Amniotic epithelial cell (primary cell): ENCODE measurements around the gene FAM171A1.

Experiments
- DNase-seq: peaks from one replicate; pipeline ENCODE4 v3.0.0-alpha.2; 2010; ENCODE audit warnings: low read depth

Gene FAM171A1

DNA sequence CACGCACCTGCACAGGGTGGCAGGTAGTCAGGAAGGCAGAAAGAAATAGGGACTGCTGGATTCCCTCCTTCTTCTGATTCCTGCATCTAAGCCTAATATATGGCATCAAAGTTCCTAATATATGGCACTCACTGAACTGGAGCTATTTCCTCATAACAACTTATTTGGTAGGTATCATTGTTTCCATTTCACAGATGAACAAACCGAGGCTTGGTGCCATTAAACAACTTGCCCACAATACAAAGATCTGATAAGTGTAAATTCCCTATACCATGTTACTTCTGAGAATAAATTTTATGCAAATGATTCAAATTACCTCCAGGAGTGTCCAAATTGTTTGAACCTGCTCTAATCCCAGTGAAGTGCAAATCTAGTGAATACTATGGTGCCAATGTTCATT is 2.1 kb upstream of the FAM171A1 start:
- no peak for DNase-seq

- DNase-seq, result no peak
Observed at GRCh38 chr10:15370212-15370855, 755 bp downstream of the FAM171A1 start.

GRCh38 chr10:15369256-15370211 is 1.6 kb downstream of the FAM171A1 start:
- no peak for DNase-seq

DNA sequence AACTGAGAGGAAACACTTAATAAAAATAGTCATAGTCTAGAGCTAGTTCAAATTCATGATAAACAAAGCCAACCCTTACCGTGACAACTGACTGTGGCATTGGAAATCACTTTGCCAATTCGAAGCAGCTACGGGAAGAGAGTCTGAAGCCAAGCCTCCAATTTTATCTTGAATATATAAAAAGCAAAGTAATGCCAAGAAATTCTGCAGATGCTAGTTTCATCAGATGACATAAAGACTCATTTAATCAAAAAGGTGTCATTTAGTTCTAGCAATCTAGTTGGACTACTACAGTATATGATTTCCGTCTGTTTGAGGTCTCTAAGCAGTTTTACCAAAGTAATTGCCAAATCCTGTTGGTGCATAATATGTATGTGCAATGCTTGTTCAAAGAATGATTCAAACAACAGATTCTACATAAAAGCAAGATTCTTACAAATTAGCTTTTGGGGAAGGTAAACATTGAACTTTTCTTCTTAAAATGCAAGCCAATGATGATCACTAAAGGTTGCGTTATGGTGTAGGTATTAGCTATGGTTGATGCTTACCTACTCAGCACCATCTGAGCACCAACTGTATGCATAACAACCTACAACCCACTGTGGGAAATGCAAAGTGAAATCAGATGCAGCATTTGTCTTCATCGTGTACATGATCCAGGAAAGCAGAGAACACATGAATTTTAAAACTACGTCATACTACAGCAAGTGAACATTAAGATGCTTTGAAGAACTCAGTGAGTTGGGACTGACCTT is 2.8 kb downstream of the FAM171A1 start:
- no peak for DNase-seq

DNA sequence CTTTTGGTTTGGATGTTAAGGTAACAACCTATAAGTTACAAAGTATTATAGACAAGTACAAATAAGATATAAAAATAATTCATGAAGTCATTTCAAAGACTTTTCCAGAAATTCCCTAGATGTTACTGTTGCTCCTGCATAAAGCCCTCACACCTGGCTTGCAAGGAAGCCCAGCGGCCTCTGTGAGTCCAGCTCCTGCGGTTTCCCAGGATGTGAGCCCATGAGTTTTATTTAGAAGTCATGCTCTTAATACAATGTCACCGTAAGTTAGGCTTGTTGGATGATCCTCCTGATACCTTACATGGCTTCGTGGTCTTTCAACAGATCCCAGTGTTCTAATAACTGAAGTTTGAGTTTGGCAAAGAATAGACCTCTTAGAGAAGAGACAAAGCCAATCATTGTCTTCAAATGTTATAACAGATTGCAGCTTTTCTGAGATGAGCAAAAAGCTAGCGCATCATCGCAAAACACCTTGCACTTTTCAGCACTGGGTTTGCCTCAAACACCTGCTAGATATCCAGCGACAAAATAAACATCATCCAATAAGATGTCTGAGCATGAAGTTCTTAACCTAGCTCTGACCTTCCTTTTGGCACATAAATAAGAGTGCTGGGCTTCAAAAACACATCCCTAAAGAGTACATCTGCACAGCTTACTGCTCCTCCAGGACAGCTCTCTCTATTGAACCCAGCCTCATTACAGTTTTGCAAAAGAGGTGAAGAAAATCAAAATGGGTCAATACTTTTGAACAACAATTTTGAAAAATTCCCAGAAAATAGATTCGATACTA is 3.6 kb downstream of the FAM171A1 start:
- DNase-seq, result no peak

GRCh38 chr10:15365692-15366091 is 5.4 kb downstream of the FAM171A1 start:
- no peak for DNase-seq

DNA sequence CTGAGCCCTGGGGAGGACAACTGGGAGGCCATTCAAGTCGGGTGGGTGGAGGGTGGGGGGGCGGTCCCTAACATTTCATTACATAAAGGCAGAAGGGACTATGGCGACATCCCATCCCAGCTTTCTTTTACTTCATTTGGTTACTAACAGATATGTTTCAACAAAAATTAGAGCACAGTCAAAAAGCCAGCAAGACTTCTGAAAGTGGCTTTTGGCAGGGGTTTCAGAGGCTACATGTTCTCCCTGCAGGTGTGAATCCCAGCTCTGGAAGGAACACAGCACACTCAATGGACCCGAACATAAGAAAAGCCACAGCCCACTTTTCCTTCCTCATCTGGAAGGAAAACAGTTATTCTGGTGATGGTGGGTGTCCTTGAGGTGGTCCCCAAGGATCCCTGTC is 7.1 kb downstream of the FAM171A1 start:
- DNase-seq, result no peak

DNA sequence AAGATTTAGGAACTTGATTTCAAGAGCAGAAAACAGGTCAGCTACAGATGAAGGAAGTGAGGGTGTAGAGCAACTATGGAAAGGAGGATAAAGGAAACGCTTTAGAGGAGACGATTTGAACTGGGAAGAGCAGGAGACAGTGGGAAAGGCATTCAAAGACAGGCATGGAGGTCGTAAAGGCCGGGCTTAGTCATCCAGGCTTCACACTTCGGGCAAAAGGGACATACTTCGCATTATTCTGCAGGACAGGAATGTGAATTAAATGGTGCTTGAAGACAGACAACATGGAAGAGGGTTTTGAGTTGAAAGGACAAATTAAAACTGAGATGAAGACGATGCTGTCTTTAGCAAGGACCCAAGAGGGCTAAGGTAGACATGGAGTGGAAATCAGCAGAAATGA is 8.1 kb downstream of the FAM171A1 start:
- DNase-seq, result peak; percentile 4

- DNase-seq, result no peak
Observed at GRCh38 chr10:15361131-15361530, 10.0 kb downstream of the FAM171A1 start.

DNA sequence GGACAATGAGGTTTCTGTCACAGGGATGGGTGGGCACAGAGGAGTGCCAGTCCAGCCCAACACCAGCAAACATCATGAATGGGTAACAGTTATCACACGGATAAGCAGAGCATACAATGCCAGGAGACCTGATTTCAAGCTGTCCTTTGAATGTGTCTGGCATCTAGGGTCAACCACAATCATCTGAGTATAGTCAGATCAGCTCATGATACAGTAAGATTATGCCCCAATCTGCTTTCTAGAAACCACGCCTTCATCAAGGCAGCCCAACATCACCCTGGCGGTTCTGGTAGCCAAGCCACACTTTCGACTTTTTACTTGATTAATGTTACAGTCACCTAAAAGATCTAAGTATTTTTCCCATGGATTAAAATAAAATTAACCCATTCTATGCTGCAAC is 10.5 kb downstream of the FAM171A1 start:
- no peak for DNase-seq

- DNase-seq, result no peak
Observed at GRCh38 chr10:15353471-15354017, 17.5 kb downstream of the FAM171A1 start.

- DNase-seq, result no peak
Observed at GRCh38 chr10:15352836-15353235, 18.3 kb downstream of the FAM171A1 start.

DNA sequence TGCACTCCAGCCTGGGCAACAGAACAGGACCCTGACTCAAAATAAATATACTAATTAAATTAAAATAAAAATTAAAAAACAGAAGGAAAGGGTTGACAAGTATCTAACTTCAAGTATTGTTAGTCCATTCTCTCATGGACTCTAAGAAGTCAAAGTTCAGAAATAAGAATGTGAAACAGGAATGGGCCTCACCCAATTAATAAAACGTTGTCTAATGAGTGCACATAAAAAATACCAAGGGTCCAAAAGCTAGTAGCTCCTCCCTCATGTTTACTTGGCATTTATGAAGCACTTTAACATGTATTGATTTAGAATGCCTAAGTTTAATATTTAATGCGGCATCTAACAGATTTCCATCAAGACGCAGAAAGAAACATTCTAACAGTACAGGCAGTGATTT is 18.9 kb downstream of the FAM171A1 start:
- no peak for DNase-seq

DNA sequence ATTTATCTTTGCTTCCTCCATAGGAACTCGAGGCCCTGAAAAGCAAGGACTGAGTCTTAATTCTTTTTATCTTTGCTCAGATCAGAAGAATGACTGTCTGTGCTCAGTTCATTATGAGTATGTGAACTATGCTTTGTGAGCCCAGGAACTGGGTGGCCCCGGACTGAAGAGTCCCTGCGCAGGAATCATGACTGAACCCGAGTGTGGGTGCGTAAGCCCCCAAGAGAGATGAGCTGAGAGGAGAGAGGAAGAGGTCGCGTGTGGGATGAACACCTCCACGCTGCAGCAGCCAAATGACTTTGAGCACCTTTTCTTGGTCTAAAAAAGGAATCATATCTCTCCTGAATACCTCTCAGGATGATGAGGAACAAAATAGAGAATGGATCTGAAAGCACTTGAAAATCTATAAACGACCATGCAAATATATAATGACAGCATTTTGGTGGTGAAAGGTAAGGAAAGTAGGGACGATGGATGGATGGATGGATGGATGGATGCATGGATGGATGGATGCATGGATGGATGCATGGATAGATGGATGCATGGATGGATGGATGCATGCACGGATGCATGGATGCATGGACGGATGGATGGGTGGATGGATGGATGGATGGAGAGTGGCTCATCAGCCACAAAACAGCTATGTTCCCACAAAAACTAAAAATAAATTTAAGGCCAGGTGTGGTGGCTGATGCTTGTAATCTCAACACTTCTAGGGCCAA is 19.8 kb downstream of the FAM171A1 start:
- DNase-seq, result no peak

DNA sequence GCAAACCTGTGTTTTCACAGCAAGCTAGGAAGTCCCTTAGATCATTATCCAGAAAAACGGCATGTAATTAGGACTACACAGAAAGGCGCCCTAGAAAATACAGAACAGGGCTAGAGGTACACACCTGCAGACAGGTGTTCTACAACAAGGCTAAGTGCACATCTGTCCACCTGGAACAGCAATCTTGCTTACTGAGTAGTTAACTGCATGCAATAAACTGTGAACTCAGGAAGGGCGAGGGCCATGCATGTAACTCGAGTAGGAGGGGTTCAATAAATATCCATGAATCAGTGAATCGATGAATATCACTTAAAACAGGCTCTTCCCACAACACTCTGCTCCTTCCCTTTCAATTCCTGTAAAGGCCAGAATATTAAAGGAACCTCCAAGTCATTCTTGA is 22.0 kb downstream of the FAM171A1 start:
- DNase-seq, result no peak

GRCh38 chr10:15348579-15348978 is 22.5 kb downstream of the FAM171A1 start:
- DNase-seq, result no peak

GRCh38 chr10:15347150-15347549 is 23.9 kb downstream of the FAM171A1 start:
- DNase-seq, result no peak

GRCh38 chr10:15346440-15347141 is 24.5 kb downstream of the FAM171A1 start:
- peak; percentile 13 for DNase-seq

- DNase-seq, result no peak
Observed at GRCh38 chr10:15345450-15345849, 25.6 kb downstream of the FAM171A1 start.

DNA sequence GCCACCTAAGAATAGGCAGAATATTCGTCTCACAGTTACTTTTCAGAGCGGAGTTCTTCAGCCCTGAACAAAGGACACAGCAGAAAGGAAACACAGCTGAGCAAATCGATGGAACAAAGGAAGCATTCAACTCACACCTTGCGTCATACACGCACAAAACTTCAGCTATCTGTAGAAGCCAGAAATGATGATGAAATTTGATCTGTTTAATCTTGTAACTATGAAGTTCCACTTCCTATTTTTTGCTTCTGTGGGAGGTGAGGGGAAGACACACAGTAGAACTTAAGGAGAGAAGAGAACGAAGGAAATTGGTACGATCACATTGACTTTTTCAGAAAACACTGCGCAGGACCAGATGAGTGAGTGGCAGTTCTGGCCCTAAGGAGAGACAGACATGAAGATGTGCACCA is 26.2 kb downstream of the FAM171A1 start:
- DNase-seq, result peak; percentile 64
